Spleen (tissue), 3 donors: ENCODE data around the gene TPSD1.

Source experiments
- POLR2A ChIP-seq, 3 donors: fragments of 450-650 bp; IDR thresholded peaks; one replicate each; pipeline ENCODE4 v1.5.1; 2017; ENCODE audit warnings: antibody characterized with exemption in 3 of 3, mild to moderate bottlenecking in 1 of 3
- POLR2AphosphoS5 ChIP-seq, 3 donors: sonication (generic); formaldehyde crosslinking; IDR thresholded peaks; one replicate each; pipeline ENCODE4 v1.5.1; 2017; ENCODE audit warnings: antibody characterized with exemption in 3 of 3

DNA sequence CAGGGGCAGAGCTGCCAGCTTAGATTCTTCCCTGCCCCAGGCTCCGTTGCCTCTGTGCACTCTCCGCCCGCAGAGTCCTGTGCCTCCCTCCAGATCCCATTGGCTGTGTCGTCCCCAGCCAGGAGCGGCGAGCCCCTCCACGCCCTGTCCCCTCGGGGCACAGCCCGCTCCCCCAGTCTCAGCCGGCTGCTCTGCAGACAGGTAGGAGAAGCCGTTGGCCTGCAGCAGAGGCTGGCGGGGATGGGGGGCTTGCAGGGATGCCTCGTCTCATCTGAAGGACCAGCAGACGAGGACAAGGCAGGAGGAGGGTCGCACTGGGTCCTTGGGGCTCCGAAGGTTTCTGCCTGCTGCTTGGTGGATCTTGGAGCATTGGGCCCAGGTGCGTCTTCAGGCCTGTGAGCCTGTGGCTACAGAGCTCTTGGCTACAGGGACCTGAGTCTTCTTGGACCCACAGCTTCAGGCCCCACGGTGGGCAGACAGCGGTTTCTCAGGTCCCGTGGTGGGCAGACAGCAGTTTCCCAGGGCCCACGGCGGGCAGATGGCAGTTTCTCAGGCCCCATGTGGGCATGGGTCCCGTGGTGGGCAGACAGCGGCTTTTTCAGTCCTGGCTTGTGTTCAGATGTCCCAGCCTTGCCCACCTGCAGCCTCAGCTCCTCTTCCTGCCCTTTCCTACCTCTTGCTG is 36.8 kb upstream of the TPSD1 start:
- no peak for TF ChIP-seq POLR2AphosphoS5 (IDR thresholded peaks at IDR 0.05)
- TF ChIP-seq POLR2A (IDR thresholded peaks at IDR 0.05): no peak
